Testis (tissue), 3 donors: ENCODE measurements around the gene SYNDIG1. TPM values are rescaled to one million over a fixed set of nuclear protein-coding genes. Genes with fewer than 3 reads are reported as not detected.

Experiments used
- DNase-seq: peaks from one replicate; pipeline ENCODE4 v3.0.0-alpha.2; 2019
- H3K27ac ChIP-seq, 2 donors: fragments of 200-600 bp; sonication (generic); one replicate each; pipeline ENCODE4 v1.5.1; 2019
- H3K27me3 ChIP-seq: fragments of 200-600 bp; sonication (generic); one replicate; pipeline ENCODE4 v1.5.1; 2019
- H3K36me3 ChIP-seq: fragments of 200-600 bp; sonication (generic); one replicate; pipeline ENCODE4 v1.5.1; 2017; ENCODE audit warnings: low read depth; ENCODE audit errors: missing control alignments
- H3K4me1 ChIP-seq: fragments of 200-600 bp; sonication (generic); one replicate; pipeline ENCODE4 v1.5.1; 2019
- H3K4me3 ChIP-seq, 2 donors: fragments of 200-600 bp; sonication (generic); one replicate each; pipeline ENCODE4 v1.5.1; 2017 to 2019
- H3K9me3 ChIP-seq: fragments of 200-600 bp; sonication (generic); one replicate; pipeline ENCODE4 v1.5.1; 2017
- POLR2A ChIP-seq: fragments of 450-650 bp; IDR thresholded peaks from one replicate; pipeline ENCODE4 v1.6.1; 2017; ENCODE audit warnings: antibody characterized with exemption, mild to moderate bottlenecking, moderate library complexity
- WGBS, 2 donors: methylation state at CpG; one replicate each; pipeline ENCODE4 v1.1.5; 2018; 5-methylcytosine and 5-hydroxymethylcytosine counted together
- intact Hi-C: fragments of 100-400 bp; cut with DNase I; formaldehyde crosslinking; loops from one replicate; pipeline ENCODE4 v1.15.1; 2023; ENCODE audit warnings: low total_unique reads
- polyA plus RNA-seq: library from polyadenylated mRNA; stranded (reverse); fragments of 350-450 nt; fragmentation: Illumina TruSeq; extraction: RNeasy Lipid Tissue Mini Kit (QIAGEN cat#74804); gene quantifications from one replicate; pipeline ENCODE4 v1.2.3, GENCODE V29; 2014; ENCODE audit warnings: low read depth, low replicate concordance; ENCODE audit not compliant: insufficient read depth
- total RNA-seq, 2 donors: library from RNA; depleted of rRNA; stranded (reverse); fragments of >200 nt; gene quantifications; one replicate each; pipeline ENCODE4 v1.2.3, GENCODE V29; 2016
- TF ChIP-seq, protein P1 (sequence below), 3 experiments: fragments of 450-650 bp in 2 of 3; fragments of 200-600 bp in 1 of 3; sonication (generic) in 1 of 3; IDR thresholded peaks; one replicate each; pipeline ENCODE4 v1.5.1; 2016 to 2019; ENCODE audit warnings: antibody characterized with exemption in 3 of 3, mild to moderate bottlenecking in 2 of 3, moderate library complexity in 1 of 3

The SYNDIG1 gene
- total and polyA plus RNA-seq, 3 donors from 2014 or later, result 2.1 to 3.2 (median 2.8) TPM

DNA sequence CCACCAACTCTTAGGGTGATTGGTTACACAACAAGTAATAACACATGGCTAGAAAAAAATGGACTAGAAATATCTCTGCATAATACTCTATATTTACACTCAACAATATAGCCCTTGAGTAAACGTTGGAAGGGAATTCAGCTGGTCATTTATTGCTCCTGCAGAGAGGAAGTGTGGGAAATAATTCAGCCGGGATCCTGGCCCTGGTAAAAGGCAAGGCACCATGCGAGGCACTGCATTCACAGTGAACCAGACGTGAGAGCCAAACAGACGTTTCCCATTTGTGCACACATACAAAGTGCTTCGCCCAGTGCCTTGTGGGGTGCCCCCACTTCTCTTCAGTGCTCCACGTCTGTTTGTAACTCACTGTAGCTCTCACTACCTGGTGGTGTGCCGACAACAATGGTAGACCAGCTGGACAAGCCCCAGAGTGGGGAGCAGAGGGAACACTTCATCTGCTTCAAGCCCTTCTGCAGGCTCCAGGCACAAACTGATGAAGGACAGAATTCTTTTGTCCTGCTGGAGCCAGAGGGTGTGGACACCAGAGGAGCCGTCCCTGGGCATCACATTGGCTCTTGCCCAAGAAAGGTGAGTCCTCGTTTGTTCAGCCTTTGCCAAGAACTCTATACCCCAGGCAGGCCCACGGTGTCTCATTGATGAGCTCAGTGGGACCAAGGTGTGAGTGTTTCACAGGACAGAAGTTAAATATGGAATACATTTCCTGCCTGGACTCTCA is 18.8 kb downstream of the SYNDIG1 start:
- intact Hi-C loops, result no loop called here
- Histone ChIP-seq H3K27me3 (no peaks in the 10 kb centered on the region), H3K9me3 (no peaks in the 10 kb centered on the region), H3K27ac (no peak overlapping the region), H3K36me3 (no peaks in the 10 kb centered on the region), H3K4me1 (no peaks in the 10 kb centered on the region), H3K4me3 (no peak overlapping the region)
- no peak for TF ChIP-seq POLR2A
- TF ChIP-seq, protein P1, sequence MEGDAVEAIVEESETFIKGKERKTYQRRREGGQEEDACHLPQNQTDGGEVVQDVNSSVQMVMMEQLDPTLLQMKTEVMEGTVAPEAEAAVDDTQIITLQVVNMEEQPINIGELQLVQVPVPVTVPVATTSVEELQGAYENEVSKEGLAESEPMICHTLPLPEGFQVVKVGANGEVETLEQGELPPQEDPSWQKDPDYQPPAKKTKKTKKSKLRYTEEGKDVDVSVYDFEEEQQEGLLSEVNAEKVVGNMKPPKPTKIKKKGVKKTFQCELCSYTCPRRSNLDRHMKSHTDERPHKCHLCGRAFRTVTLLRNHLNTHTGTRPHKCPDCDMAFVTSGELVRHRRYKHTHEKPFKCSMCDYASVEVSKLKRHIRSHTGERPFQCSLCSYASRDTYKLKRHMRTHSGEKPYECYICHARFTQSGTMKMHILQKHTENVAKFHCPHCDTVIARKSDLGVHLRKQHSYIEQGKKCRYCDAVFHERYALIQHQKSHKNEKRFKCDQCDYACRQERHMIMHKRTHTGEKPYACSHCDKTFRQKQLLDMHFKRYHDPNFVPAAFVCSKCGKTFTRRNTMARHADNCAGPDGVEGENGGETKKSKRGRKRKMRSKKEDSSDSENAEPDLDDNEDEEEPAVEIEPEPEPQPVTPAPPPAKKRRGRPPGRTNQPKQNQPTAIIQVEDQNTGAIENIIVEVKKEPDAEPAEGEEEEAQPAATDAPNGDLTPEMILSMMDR (IDR thresholded peaks at IDR 0.05), result no peak
- no peak for DNase-seq
- WGBS, 2 donors, result 89% methylated on average over 9 to 11 of the region's 11 CpGs

- H3K9me3 ChIP-seq, result no peaks in the 10 kb centered on the region
- DNase-seq, result no peak
- no peak for TF ChIP-seq POLR2A
- TF ChIP-seq, protein P1 (IDR thresholded peaks at IDR 0.05), result no peak
- H3K4me1 ChIP-seq, result no peaks in the 10 kb centered on the region
- no peaks in the 10 kb centered on the region for H3K36me3 ChIP-seq
- 94 to 95% methylated on average over 6 of the region's 6 CpGs for WGBS, 2 donors
- no peak overlapping the region for H3K4me3 ChIP-seq
- H3K27ac ChIP-seq, result no peak overlapping the region
- no peaks in the 10 kb centered on the region for H3K27me3 ChIP-seq
- intact Hi-C loops, result no loop called here
These were observed 19.4 kb downstream of the SYNDIG1 start for GRCh38 chr20:24488800-24489175.

DNA sequence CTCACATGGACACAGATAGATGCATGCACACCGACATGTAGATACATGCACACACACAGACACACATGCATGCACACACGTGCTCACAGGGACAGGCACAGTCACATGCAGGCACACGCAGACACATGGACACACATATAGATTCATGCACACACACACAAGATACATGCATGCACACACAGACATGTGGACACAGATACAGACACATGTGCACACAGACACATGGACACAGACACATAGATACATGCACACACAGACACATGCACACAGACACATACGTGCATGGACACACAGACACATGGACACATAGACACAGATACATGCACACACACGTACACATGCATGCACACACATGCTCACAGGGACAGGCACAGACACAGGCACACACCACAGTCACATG is 19.8 kb downstream of the SYNDIG1 start:
- Histone ChIP-seq H3K4me3 (no peak overlapping the region), H3K27me3 (no peaks in the 10 kb centered on the region), H3K27ac (no peak overlapping the region), H3K36me3 (no peaks in the 10 kb centered on the region), H3K9me3 (no peaks in the 10 kb centered on the region), H3K4me1 (no peaks in the 10 kb centered on the region)
- TF ChIP-seq POLR2A, result no peak
- TF ChIP-seq, protein P1 (IDR thresholded peaks at IDR 0.05), result no peak
- 88 to 100% methylated on average over 5 of the region's 5 CpGs for WGBS, 2 donors
- DNase-seq, result no peak
- intact Hi-C loops, result no loop called here

DNA sequence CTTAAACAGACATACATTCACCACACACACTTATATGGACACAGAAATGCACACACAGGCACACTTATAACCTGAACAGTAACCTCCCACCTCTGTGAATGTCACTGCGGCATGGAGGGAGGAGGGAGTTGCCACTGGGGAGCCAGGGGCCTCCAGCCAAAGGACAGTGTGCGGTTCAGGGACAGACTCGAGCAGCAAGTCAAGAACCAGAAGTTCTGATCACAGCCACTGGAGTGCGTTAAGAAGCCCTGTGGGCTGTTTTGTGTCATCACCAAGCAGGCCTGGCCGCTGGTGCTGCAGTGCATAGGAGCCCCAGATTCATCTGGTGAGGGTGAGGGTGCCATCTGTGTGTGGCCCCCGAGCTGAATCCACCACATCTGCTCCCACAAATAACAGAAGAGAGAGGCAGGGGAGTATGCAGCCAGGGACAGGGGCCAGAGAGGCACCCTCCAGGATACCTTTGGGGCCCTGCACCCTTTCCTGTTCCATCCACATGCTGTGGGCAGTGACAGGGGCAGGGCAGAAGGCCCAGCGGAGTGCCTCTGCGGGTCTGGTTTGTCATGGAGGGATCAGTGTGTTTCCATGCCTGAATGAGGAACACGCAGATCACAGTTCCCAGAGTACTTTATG is 20.3 kb downstream of the SYNDIG1 start:
- Histone ChIP-seq H3K36me3 (no peaks in the 10 kb centered on the region), H3K27me3 (no peaks in the 10 kb centered on the region), H3K4me1 (no peaks in the 10 kb centered on the region), H3K9me3 (no peaks in the 10 kb centered on the region), H3K4me3 (no peak overlapping the region), H3K27ac (no peak overlapping the region)
- intact Hi-C loops, result no loop called here
- WGBS, 2 donors, result 77 to 93% methylated on average over 7 to 9 of the region's 9 CpGs
- DNase-seq, result no peak
- no peak for TF ChIP-seq POLR2A
- TF ChIP-seq, protein P1 (IDR thresholded peaks at IDR 0.05), result no peak
